ENCODE data around the gene METRN.
A peak's percentile ranks its signal among the peaks of the same experiment; 100 is the strongest.
"Not testable (repeated sequence)": the region's sequence is repeated elsewhere in the genome, so short reads cannot be mapped to it uniquely, and the experiment has no call there.

Gene METRN

GRCh38 chr16:691242-691641, 23.7 kb upstream of the METRN start:
- not testable (repeated sequence) for DNase-seq (ENCODE audit: low read depth)

GRCh38 chr16:692356-693108, 22.4 kb upstream of the METRN start:
- no peak for DNase-seq (ENCODE audit: low read depth)

GRCh38 chr16:693364-693763, 21.6 kb upstream of the METRN start:
- DNase-seq (ENCODE audit: low read depth) = no peak

- no peak for DNase-seq (ENCODE audit: low read depth)
These were observed 21.2 kb upstream of the METRN start for GRCh38 chr16:693766-694165.

- no peak for DNase-seq (ENCODE audit: low read depth)
These were observed 20.6 kb upstream of the METRN start for GRCh38 chr16:694187-694862.

- DNase-seq (ENCODE audit: low read depth) = no peak
These were observed 20.0 kb upstream of the METRN start for GRCh38 chr16:694863-695354.

GRCh38 chr16:695355-696089, 19.4 kb upstream of the METRN start:
- peak; percentile 55 for DNase-seq (ENCODE audit: low read depth)

GRCh38 chr16:698911-699671, 15.8 kb upstream of the METRN start:
- DNase-seq (ENCODE audit: low read depth) = no peak

- peak; percentile 44 for DNase-seq (ENCODE audit: low read depth)
These were observed 14.0 kb upstream of the METRN start for GRCh38 chr16:700684-701584.

GRCh38 chr16:702341-702740, 12.6 kb upstream of the METRN start:
- DNase-seq (ENCODE audit: low read depth) = no peak

- DNase-seq (ENCODE audit: low read depth) = no peak
These were observed 11.5 kb upstream of the METRN start for GRCh38 chr16:703406-703805.

GRCh38 chr16:704047-704446, 10.9 kb upstream of the METRN start:
- no peak for DNase-seq (ENCODE audit: low read depth)

GRCh38 chr16:704552-705380, 10.2 kb upstream of the METRN start:
- DNase-seq (ENCODE audit: low read depth) = no peak

- no peak for DNase-seq (ENCODE audit: low read depth)
These were observed 9.3 kb upstream of the METRN start, which contains the start of gene FBXL16 for GRCh38 chr16:705431-706188. Gene FBXL16 (minus strand): TSS chr16:705801. CDS start chr16:697405, 8,396 bp downstream.

- no peak for DNase-seq (ENCODE audit: low read depth)
These were observed 8.5 kb upstream of the METRN start for GRCh38 chr16:706189-707061.

GRCh38 chr16:707062-707538, 7.8 kb upstream of the METRN start:
- no peak for DNase-seq (ENCODE audit: low read depth)

- no peak for DNase-seq (ENCODE audit: low read depth)
These were observed 6.9 kb upstream of the METRN start for GRCh38 chr16:708019-708418.

- DNase-seq (ENCODE audit: low read depth) = no peak
These were observed 6.0 kb upstream of the METRN start for GRCh38 chr16:708959-709358.
